ENCODE data around the gene TTBK2.

TTBK2 gene

DNA sequence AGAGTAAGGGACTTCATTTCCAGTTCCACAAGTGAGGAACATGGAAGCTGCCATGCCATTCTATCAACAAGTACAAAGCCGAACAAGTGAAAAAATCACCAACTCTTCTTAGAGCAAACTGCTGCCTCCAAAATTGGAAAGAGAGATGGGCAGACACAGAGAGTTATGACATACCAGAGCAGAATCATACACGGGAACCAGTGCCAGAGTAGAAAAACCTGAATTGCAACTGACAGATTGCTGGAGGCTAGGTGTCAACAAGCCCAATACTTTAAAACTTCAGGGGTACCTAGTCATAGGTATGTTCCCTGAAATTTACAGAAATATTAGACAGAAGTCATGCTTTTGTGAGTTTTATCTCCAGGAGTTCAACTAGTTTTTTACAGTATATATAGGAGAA lies 62.0 kb downstream of the TTBK2 start:
- Histone ChIP-seq H3K9me3 (ENCODE audit: control insufficient read depth, insufficient read depth, low read depth, low read length) (no peaks in the 10 kb centered on the region), H3K36me3 (ENCODE audit: control insufficient read depth in 2 of 2, insufficient read depth in 1 of 2, low read length in 2 of 2) (no peaks in the 10 kb centered on the region; a peak in 2 of 3 replicates), H3K4me3 (ENCODE audit: low read depth, low read length) (no peak overlapping the region), H3K4me1 (ENCODE audit: control insufficient read depth, insufficient read depth, low read length) (no peaks in the 10 kb centered on the region), H3K27ac (ENCODE audit: extremely low read depth, low read depth, low read length) (no peak overlapping the region)
- POLR2A ChIA-PET = interaction anchor here (0.6 kb wide), 1 partner anchor 32 kb away, joined by 5 read pairs; no protein-coding TSS in a partner anchor
- TF ChIP-seq, protein P1, sequence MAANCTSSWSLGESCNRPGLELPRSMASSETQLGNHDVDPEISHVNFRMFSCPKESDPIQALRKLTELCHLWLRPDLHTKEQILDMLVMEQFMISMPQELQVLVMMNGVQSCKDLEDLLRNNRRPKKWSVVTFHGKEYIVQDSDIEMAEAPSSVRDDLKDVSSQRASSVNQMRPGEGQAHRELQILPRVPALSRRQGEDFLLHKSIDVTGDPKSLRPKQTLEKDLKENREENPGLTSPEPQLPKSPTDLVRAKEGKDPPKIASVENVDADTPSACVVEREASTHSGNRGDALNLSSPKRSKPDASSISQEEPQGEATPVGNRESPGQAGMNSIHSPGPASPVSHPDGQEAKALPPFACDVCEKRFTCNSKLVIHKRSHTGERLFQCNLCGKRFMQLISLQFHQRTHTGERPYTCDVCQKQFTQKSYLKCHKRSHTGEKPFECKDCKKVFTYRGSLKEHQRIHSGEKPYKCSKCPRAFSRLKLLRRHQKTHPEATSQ (tag by site-specific recombination; IDR thresholded peaks at IDR 0.05) = no peak
- TF ChIP-seq, protein P2, sequence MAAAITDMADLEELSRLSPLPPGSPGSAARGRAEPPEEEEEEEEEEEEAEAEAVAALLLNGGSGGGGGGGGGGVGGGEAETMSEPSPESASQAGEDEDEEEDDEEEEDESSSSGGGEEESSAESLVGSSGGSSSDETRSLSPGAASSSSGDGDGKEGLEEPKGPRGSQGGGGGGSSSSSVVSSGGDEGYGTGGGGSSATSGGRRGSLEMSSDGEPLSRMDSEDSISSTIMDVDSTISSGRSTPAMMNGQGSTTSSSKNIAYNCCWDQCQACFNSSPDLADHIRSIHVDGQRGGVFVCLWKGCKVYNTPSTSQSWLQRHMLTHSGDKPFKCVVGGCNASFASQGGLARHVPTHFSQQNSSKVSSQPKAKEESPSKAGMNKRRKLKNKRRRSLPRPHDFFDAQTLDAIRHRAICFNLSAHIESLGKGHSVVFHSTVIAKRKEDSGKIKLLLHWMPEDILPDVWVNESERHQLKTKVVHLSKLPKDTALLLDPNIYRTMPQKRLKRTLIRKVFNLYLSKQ (tag by site-specific recombination; IDR thresholded peaks at IDR 0.05; ENCODE audit: borderline replicate concordance) = no peak
- TF ChIP-seq GFI1B (tag by site-specific recombination; IDR thresholded peaks at IDR 0.05) (no peak), ZNF112 (tag by site-specific recombination; IDR thresholded peaks at IDR 0.05) (no peak), GLIS1 (tag by site-specific recombination; IDR thresholded peaks at IDR 0.05) (no peak), ZNF555 (tag by site-specific recombination; conservative IDR thresholded peaks at IDR 0.05) (no peak), ZBTB7A (tag by site-specific recombination; IDR thresholded peaks at IDR 0.05; ENCODE audit: low read depth) (no peak)
- TF ChIP-seq, protein P3, sequence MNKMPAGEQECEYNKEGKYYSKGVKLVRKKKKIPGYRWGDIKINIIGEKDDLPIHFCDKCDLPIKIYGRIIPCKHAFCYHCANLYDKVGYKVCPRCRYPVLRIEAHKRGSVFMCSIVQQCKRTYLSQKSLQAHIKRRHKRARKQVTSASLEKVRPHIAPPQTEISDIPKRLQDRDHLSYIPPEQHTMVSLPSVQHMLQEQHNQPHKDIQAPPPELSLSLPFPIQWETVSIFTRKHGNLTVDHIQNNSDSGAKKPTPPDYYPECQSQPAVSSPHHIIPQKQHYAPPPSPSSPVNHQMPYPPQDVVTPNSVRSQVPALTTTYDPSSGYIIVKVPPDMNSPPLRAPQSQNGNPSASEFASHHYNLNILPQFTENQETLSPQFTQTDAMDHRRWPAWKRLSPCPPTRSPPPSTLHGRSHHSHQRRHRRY (tag by site-specific recombination; IDR thresholded peaks at IDR 0.05) = no peak
- CTCF ChIA-PET = interaction anchor here (0.7 kb wide), 1 partner anchor 368 kb away, joined by 3 read pairs; no protein-coding TSS in a partner anchor

DNA sequence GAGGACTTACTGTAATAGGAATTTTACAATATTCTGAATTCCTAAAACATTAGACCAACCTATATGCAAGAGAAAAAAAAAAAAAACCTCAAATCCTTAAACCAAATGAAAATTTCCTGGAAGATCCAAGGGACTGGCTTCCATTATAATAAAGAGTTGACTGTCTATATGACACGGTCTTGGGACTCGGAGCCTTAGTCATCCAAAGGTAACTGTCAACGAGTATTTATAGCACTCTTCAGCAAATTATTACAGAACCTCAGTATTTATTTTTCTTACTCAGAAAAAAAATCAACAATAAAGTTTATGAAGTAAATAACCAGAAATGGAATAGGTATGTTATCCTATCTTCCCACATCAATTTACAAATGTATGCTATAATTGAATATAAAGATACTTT lies 66.0 kb downstream of the TTBK2 start:
- TF ChIP-seq ZNF2 (tag by site-specific recombination; IDR thresholded peaks at IDR 0.05) (no peak), ZBTB7A (tag by site-specific recombination; IDR thresholded peaks at IDR 0.05; ENCODE audit: low read depth) (no peak), ZNF354C (tag by site-specific recombination; IDR thresholded peaks at IDR 0.05; ENCODE audit: borderline replicate concordance, low read depth) (no peak), GLI2 (tag by site-specific recombination; IDR thresholded peaks at IDR 0.05; ENCODE audit: borderline replicate concordance, low read depth) (no peak), ZNF777 (tag by site-specific recombination; IDR thresholded peaks at IDR 0.05; ENCODE audit: borderline replicate concordance) (no peak), ZNF426 (tag by site-specific recombination; IDR thresholded peaks at IDR 0.05) (no peak), ZNF621 (tag by site-specific recombination; IDR thresholded peaks at IDR 0.05) (no peak), ZNF768 (tag by site-specific recombination; IDR thresholded peaks at IDR 0.05) (no peak), ZNF311 (tag by site-specific recombination; IDR thresholded peaks at IDR 0.05; ENCODE audit: borderline replicate concordance) (no peak), ZNF24 (tag by site-specific recombination; IDR thresholded peaks at IDR 0.05) (no peak)
- TF ChIP-seq, protein P4, sequence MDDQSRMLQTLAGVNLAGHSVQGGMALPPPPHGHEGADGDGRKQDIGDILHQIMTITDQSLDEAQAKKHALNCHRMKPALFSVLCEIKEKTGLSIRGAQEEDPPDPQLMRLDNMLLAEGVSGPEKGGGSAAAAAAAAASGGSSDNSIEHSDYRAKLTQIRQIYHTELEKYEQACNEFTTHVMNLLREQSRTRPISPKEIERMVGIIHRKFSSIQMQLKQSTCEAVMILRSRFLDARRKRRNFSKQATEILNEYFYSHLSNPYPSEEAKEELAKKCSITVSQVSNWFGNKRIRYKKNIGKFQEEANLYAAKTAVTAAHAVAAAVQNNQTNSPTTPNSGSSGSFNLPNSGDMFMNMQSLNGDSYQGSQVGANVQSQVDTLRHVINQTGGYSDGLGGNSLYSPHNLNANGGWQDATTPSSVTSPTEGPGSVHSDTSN (CRISPR knock-in tag; IDR thresholded peaks at IDR 0.05) = no peak
- TF ChIP-seq, protein P5, sequence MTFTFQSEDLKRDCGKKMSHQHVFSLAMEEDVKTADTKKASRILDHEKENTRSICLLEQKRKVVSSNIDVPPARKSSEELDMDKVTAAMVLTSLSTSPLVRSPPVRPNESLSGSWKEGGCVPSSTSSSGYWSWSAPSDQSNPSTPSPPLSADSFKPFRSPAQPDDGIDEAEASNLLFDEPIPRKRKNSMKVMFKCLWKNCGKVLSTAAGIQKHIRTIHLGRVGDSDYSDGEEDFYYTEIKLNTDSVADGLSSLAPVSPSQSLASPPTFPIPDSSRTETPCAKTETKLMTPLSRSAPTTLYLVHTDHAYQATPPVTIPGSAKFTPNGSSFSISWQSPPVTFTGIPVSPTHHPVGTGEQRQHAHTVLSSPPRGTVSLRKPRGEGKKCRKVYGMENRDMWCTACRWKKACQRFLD (tag by site-specific recombination; IDR thresholded peaks at IDR 0.05) = no peak
- TF ChIP-seq, protein P6, sequence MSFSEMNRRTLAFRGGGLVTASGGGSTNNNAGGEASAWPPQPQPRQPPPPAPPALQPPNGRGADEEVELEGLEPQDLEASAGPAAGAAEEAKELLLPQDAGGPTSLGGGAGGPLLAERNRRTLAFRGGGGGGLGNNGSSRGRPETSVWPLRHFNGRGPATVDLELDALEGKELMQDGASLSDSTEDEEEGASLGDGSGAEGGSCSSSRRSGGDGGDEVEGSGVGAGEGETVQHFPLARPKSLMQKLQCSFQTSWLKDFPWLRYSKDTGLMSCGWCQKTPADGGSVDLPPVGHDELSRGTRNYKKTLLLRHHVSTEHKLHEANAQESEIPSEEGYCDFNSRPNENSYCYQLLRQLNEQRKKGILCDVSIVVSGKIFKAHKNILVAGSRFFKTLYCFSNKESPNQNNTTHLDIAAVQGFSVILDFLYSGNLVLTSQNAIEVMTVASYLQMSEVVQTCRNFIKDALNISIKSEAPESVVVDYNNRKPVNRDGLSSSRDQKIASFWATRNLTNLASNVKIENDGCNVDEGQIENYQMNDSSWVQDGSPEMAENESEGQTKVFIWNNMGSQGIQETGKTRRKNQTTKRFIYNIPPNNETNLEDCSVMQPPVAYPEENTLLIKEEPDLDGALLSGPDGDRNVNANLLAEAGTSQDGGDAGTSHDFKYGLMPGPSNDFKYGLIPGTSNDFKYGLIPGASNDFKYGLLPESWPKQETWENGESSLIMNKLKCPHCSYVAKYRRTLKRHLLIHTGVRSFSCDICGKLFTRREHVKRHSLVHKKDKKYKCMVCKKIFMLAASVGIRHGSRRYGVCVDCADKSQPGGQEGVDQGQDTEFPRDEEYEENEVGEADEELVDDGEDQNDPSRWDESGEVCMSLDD (tag by site-specific recombination; IDR thresholded peaks at IDR 0.05) = no peak
- TF ChIP-seq, protein P7, sequence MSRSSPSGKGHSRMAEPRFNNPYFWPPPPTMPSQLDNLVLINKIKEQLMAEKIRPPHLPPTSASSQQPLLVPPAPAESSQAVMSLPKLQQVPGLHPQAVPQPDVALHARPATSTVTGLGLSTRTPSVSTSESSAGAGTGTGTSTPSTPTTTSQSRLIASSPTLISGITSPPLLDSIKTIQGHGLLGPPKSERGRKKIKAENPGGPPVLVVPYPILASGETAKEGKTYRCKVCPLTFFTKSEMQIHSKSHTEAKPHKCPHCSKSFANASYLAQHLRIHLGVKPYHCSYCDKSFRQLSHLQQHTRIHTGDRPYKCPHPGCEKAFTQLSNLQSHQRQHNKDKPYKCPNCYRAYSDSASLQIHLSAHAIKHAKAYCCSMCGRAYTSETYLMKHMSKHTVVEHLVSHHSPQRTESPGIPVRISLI (tag by site-specific recombination; IDR thresholded peaks at IDR 0.05) = no peak
- POLR2A ChIA-PET = no interaction called here
- CTCF ChIA-PET = no interaction called here

More for the DNA sequence above, 66.0 kb downstream of the TTBK2 start:
- no peaks in the 10 kb centered on the region for H3K4me1 ChIP-seq (ENCODE audit: control insufficient read depth, insufficient read depth, low read length)
- H3K9me3 ChIP-seq (ENCODE audit: control insufficient read depth, insufficient read depth, low read depth, low read length) = no peaks in the 10 kb centered on the region
- H3K36me3 ChIP-seq (ENCODE audit: control insufficient read depth in 2 of 2, insufficient read depth in 1 of 2, low read length in 2 of 2) = no peaks in the 10 kb centered on the region; a peak in 2 of 3 replicates
- H3K4me3 ChIP-seq (ENCODE audit: low read depth, low read length) = no peak overlapping the region
- H3K27ac ChIP-seq (ENCODE audit: extremely low read depth, low read depth, low read length) = no peak overlapping the region

All from HEK293 (cell line).